Keratinocyte (primary cell): Measurements from ENCODE around the gene NAT9. TPM values are rescaled to one million over a fixed set of nuclear protein-coding genes. Genes with fewer than 3 reads are reported as not detected.
A peak's percentile ranks its signal among the peaks of the same experiment; 100 is the strongest.

Experiments
- DNase-seq: peaks from one replicate; pipeline ENCODE4 v3.0.0-alpha.2; 2011; ENCODE audit warnings: low read depth, missing footprints, low spot score
- FAIRE-seq: peaks from 2 replicates; lab custom pipeline; 2011; peaks lifted over from hg19 to GRCh38; lab: Jason Lieb, UNC
- H2AFZ ChIP-seq: 2 replicates; pipeline ENCODE4 v1.6.0; 2012; ENCODE audit warnings: low read length, control low read depth, inconsistent platforms; ENCODE audit not compliant: control insufficient read depth
- H3K27ac ChIP-seq: 2 replicates; pipeline ENCODE4 v1.5.1; 2011; ENCODE audit warnings: low read length; ENCODE audit not compliant: control insufficient read depth, insufficient read depth
- H3K27me3 ChIP-seq: 3 replicates; pipeline ENCODE4 v1.6.0; 2011; ENCODE audit warnings: low read length; ENCODE audit not compliant: control insufficient read depth, insufficient read depth; ENCODE audit errors: extremely low read depth
- H3K36me3 ChIP-seq, 2 experiments: 2 replicates in 1 of 2; 3 replicates in 1 of 2; pipeline ENCODE4 v1.5.1; 2011; ENCODE audit warnings: low read length in 2 of 2, mild to moderate bottlenecking in 1 of 2; ENCODE audit not compliant: control insufficient read depth in 2 of 2, insufficient read depth in 2 of 2; ENCODE audit errors: extremely low read depth in 1 of 2
- H3K4me1 ChIP-seq: 3 replicates; pipeline ENCODE4 v1.5.1; 2011; ENCODE audit warnings: low read length; ENCODE audit not compliant: control insufficient read depth, insufficient read depth; ENCODE audit errors: extremely low read depth
- H3K4me2 ChIP-seq: 3 replicates; pipeline ENCODE4 v1.6.0; 2011; ENCODE audit warnings: low read depth, low read length; ENCODE audit not compliant: control insufficient read depth, insufficient read depth; ENCODE audit errors: extremely low read depth
- H3K4me3 ChIP-seq, 3 experiments: fragments of 200-600 bp in 1 of 3; sonication (generic) in 1 of 3; 2 replicates in 2 of 3; 3 replicates in 1 of 3; pipeline ENCODE4 v1.5.1; 2011 to 2016; ENCODE audit warnings: low read length in 3 of 3, mild to moderate bottlenecking in 3 of 3, control low read depth in 2 of 3, inconsistent platforms in 1 of 3, low read depth in 1 of 3, mixed read lengths in 1 of 3, mixed run types in 1 of 3, moderate library complexity in 1 of 3; ENCODE audit not compliant: control insufficient read depth in 2 of 3, insufficient read depth in 2 of 3; ENCODE audit errors: extremely low read depth in 1 of 3
- H3K79me2 ChIP-seq: 2 replicates; pipeline ENCODE4 v1.6.0; 2012; ENCODE audit warnings: low read length; ENCODE audit not compliant: control insufficient read depth, insufficient read depth
- H3K9ac ChIP-seq: 3 replicates; pipeline ENCODE4 v1.6.0; 2011; ENCODE audit warnings: low read length; ENCODE audit not compliant: control insufficient read depth, insufficient read depth; ENCODE audit errors: extremely low read depth
- H3K9me1 ChIP-seq: 3 replicates; pipeline ENCODE4 v1.6.0; 2011; ENCODE audit warnings: low read length; ENCODE audit not compliant: control insufficient read depth, insufficient read depth; ENCODE audit errors: extremely low read depth
- H3K9me3 ChIP-seq: 2 replicates; pipeline ENCODE4 v1.5.1; 2012; ENCODE audit warnings: low read depth, low read length; ENCODE audit not compliant: control insufficient read depth
- H4K20me1 ChIP-seq: 3 replicates; pipeline ENCODE4 v1.6.0; 2011; ENCODE audit warnings: low read length; ENCODE audit not compliant: control insufficient read depth, insufficient read depth; ENCODE audit errors: extremely low read depth
- EZH2 ChIP-seq: IDR thresholded peaks from one replicate; pipeline ENCODE4 v1.6.1; 2012; ENCODE audit warnings: inconsistent platforms, mild to moderate bottlenecking, low read length, moderate library complexity
- dilution Hi-C: fragments of 300-500 bp; cut with MboI; formaldehyde crosslinking; loops from one replicate; pipeline ENCODE4 v1.7.0; 2020; ENCODE audit warnings: low sequenced_read_pairs; ENCODE audit not compliant: extremely low pct_ligation_motif_present
- polyA plus RNA-seq, 5 experiments: library from polyadenylated mRNA; depleted of rRNA in 3 of 5; stranded (reverse) in 3 of 5; stranded (forward) in 1 of 5; unstranded in 1 of 5; fragments of >200 nt; gene quantifications; 1 replicate in 1 of 5; 2 replicates in 3 of 5; 3 replicates in 1 of 5; pipeline versions ENCODE4 v1.2.1 to v1.2.3, GENCODE V29; 2011 to 2012; ENCODE audit warnings: missing spikeins in 2 of 5, low read depth in 1 of 5, low replicate concordance in 1 of 5
- TF ChIP-seq, protein P1 (sequence below), 3 experiments: IDR thresholded peaks in 1 of 3; conservative IDR thresholded peaks in 1 of 3; optimal IDR thresholded peaks in 1 of 3; 2 replicates in 2 of 3; 3 replicates in 1 of 3; pipeline versions ENCODE3 to v1.5.1; 2011; ENCODE audit warnings: low read length in 3 of 3, mild to moderate bottlenecking in 3 of 3, moderate library complexity in 2 of 3, control low read depth in 1 of 3, inconsistent platforms in 1 of 3; ENCODE audit not compliant: insufficient read depth in 2 of 3; ENCODE audit errors: extremely low read depth in 1 of 3

NAT9 gene
- polyA plus RNA-seq, 1 donor (not counting 4 experiments of a cell fraction or from before 2014, with no cell fraction given) = 34.6 TPM

DNA sequence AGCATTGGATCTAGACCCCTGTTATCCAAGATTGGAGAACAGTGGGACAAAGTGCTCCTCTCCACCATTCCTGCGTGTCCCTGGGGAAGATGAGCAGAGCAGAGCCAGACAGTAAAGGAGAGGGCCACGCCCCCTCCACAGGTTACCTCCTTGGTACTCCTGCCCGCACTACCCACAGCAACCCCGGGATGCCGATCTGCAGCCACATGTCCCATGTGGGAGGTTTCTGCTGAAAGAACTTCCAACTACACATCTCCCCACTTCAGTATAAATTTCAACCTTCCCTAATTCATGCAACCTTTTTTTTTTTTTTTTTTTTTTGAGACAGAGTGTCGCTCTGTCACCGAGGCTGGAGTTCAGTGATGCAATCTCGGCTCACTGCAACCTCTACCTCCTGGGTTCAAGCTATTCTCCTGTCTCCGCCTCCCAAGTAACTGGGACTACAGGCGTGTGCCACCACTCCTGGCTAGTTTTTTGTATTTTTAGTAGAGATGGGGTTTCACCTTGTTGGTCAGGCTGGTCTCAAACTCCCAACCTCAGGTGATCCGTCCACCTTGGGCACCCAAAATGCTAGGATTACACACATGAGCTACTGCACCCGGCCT is 36.8 kb downstream of the NAT9 start:
- Histone ChIP-seq H3K4me3 (no peak overlapping the region), H3K79me2 (no peaks in the 10 kb centered on the region), H3K36me3 (no peaks in the 10 kb centered on the region), H3K9me3 (no peaks in the 10 kb centered on the region), H3K27ac (no peak overlapping the region), H3K27me3 (peaks cover 50% of the 10 kb centered on the region), H2AFZ (no peak overlapping the region), H3K9ac (no peak overlapping the region), H3K9me1 (no peaks in the 10 kb centered on the region), H3K4me1 (peaks cover 2% of the 10 kb centered on the region), H3K4me2 (no peak overlapping the region), H4K20me1 (peaks cover 2% of the 10 kb centered on the region)
- DNase-seq (no peak), FAIRE-seq (no peak)
- dilution Hi-C loops = no loop called here
- TF ChIP-seq EZH2 = no peak
- TF ChIP-seq, protein P1, sequence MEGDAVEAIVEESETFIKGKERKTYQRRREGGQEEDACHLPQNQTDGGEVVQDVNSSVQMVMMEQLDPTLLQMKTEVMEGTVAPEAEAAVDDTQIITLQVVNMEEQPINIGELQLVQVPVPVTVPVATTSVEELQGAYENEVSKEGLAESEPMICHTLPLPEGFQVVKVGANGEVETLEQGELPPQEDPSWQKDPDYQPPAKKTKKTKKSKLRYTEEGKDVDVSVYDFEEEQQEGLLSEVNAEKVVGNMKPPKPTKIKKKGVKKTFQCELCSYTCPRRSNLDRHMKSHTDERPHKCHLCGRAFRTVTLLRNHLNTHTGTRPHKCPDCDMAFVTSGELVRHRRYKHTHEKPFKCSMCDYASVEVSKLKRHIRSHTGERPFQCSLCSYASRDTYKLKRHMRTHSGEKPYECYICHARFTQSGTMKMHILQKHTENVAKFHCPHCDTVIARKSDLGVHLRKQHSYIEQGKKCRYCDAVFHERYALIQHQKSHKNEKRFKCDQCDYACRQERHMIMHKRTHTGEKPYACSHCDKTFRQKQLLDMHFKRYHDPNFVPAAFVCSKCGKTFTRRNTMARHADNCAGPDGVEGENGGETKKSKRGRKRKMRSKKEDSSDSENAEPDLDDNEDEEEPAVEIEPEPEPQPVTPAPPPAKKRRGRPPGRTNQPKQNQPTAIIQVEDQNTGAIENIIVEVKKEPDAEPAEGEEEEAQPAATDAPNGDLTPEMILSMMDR (optimal IDR thresholded peaks at IDR 0.05 in 1 of 3, IDR thresholded peaks at IDR 0.05 in 1 of 3, conservative IDR thresholded peaks at IDR 0.05 in 1 of 3; ENCODE audit: extremely low read depth in 1 of 3, insufficient read depth in 2 of 3, low read length in 3 of 3) = no peak

DNA sequence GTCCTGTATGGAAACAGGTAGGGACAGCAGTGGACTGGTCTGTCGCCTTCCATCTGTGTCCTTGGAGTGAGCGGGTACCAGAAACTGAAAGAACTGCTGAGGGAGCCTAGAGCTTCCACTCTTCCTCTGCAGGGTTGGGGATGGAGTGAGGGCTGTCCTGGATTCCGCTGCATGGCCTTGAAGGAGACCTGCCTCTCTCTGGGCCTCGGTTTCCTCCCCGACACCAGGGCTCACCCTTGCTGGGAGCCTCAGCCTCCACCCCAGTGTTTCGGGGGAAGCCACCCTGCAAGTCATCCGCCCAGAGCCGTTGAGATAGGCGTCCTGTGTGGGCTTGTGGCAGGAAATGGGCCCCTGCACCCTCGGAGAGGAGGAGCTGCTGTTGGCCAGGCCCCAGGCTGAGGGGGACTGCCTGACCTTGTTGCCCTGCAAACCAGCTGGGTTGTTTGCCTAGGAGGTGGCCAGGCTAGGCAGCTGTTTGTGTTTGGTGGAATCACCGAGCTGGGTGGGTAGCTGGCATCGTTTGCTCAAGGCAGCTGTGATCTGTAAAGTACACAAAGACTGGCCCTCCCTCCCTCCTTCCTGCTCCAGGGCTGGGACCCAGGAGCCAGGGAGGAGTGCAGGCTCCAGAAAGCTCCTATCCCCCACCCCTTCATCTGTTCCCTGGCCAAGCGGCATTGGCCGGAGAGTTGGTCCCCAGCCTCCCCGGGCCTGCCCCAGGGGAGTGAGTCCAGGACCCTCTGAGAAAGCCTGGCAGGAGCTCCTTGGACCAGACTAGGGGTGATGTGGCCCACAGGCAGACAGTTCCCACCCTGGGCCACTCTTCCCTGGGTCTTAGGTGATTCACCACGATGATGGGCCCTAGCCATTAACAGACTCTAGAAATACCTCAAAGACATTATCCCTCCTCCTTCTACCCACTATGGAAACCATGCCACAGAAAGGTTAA is 37.8 kb downstream of the NAT9 start:
- Histone ChIP-seq H3K79me2 (no peaks in the 10 kb centered on the region), H3K27ac (no peak overlapping the region), H3K9me3 (no peaks in the 10 kb centered on the region), H3K27me3 (peaks cover 50% of the 10 kb centered on the region), H3K4me1 (peaks cover 2% of the 10 kb centered on the region), H3K9me1 (no peaks in the 10 kb centered on the region), H3K4me2 (peak overlapping the region; percentile 16), H3K36me3 (no peaks in the 10 kb centered on the region), H2AFZ (no peak overlapping the region), H4K20me1 (peaks cover 2% of the 10 kb centered on the region), H3K9ac (no peak overlapping the region), H3K4me3 (no peak overlapping the region)
- FAIRE-seq = no peak
- dilution Hi-C loops = no loop called here
- TF ChIP-seq, protein P1 (optimal IDR thresholded peaks at IDR 0.05 in 1 of 3, IDR thresholded peaks at IDR 0.05 in 1 of 3, conservative IDR thresholded peaks at IDR 0.05 in 1 of 3; ENCODE audit: extremely low read depth in 1 of 3, insufficient read depth in 2 of 3, low read length in 3 of 3) = no peak
- no peak for TF ChIP-seq EZH2
- no peak for DNase-seq
